DND-41 (cell line): ENCODE data around the gene ST3GAL6.

Source experiments
- ATAC-seq: fragments of 200-7000 bp; cut with Tn5 transposase; 3 replicates; pipeline ENCODE4 v1.9.1; 2021; ENCODE audit warnings: low read depth; ENCODE audit not compliant: insufficient read depth
- DNase-seq: peaks from one replicate; pipeline ENCODE4 v3.0.0-alpha.2; 2020
- H2AFZ ChIP-seq: 2 replicates; pipeline ENCODE4 v1.6.0; 2012; ENCODE audit warnings: low read depth, low read length
- H3K27ac ChIP-seq: 2 replicates; pipeline ENCODE4 v1.5.1; 2012; ENCODE audit warnings: low read length, inconsistent platforms
- H3K27me3 ChIP-seq: fragments of 200-600 bp; sonication (generic); 2 replicates; pipeline ENCODE4 v1.6.0; 2012; ENCODE audit warnings: low read length, mild to moderate bottlenecking, inconsistent platforms; ENCODE audit not compliant: insufficient read depth, poor library complexity
- H3K36me3 ChIP-seq: 2 replicates; pipeline ENCODE4 v1.5.1; 2012; ENCODE audit warnings: low read length, inconsistent platforms; ENCODE audit not compliant: insufficient read depth
- H3K4me1 ChIP-seq: 2 replicates; pipeline ENCODE4 v1.5.1; 2012; ENCODE audit warnings: mild to moderate bottlenecking, low read length; ENCODE audit not compliant: insufficient read depth
- H3K4me2 ChIP-seq: 2 replicates; pipeline ENCODE4 v1.6.0; 2012; ENCODE audit warnings: mild to moderate bottlenecking, moderate library complexity, low read length, inconsistent platforms; ENCODE audit not compliant: insufficient read depth
- H3K4me3 ChIP-seq, 2 experiments: fragments of 200-600 bp in 1 of 2; shearing (Covaris generic) in 1 of 2; 2 replicates each; pipeline ENCODE4 v1.5.1; 2012 to 2016; ENCODE audit warnings: inconsistent platforms in 2 of 2, low read length in 2 of 2, mild to moderate bottlenecking in 2 of 2, low read depth in 1 of 2, moderate library complexity in 1 of 2
- H3K79me2 ChIP-seq: 2 replicates; pipeline ENCODE4 v1.6.0; 2012; ENCODE audit warnings: low read length, inconsistent platforms; ENCODE audit not compliant: insufficient read depth
- H3K9ac ChIP-seq: 2 replicates; pipeline ENCODE4 v1.6.0; 2012; ENCODE audit warnings: low read depth, mild to moderate bottlenecking, inconsistent platforms, low read length, moderate library complexity
- H3K9me3 ChIP-seq: 2 replicates; pipeline ENCODE4 v1.5.1; 2012; ENCODE audit warnings: low read length, moderate library complexity, mild to moderate bottlenecking, inconsistent platforms; ENCODE audit not compliant: insufficient read depth, severe bottlenecking
- H4K20me1 ChIP-seq: 2 replicates; pipeline ENCODE4 v1.6.0; 2012; ENCODE audit warnings: low read length; ENCODE audit not compliant: insufficient read depth
- EZH2 ChIP-seq: IDR thresholded peaks from 3 replicates; pipeline ENCODE4 v1.6.1; 2012; ENCODE audit warnings: borderline replicate concordance, low read depth, mild to moderate bottlenecking, moderate library complexity, low read length, inconsistent platforms; ENCODE audit not compliant: severe bottlenecking
- TF ChIP-seq, protein P1 (sequence below): IDR thresholded peaks from 2 replicates; pipeline ENCODE4 v1.5.1; 2012; ENCODE audit warnings: borderline replicate concordance, low read length, moderate library complexity, mild to moderate bottlenecking; ENCODE audit not compliant: poor library complexity, severe bottlenecking; ENCODE audit errors: extremely low read depth

Gene ST3GAL6

GRCh38 chr3:98778852-98779413, 15.8 kb downstream of the ST3GAL6 start:
- no peaks in the 10 kb centered on the region for H4K20me1 ChIP-seq
- no peak overlapping the region for H3K9ac ChIP-seq
- DNase-seq (no peak), ATAC-seq (no peak)
- peaks cover 27% of the 10 kb centered on the region for H3K36me3 ChIP-seq
- H3K4me2 ChIP-seq: no peak overlapping the region
- no peaks in the 10 kb centered on the region for H3K27me3 ChIP-seq
- H3K4me1 ChIP-seq: no peaks in the 10 kb centered on the region
- H3K4me3 ChIP-seq: no peak overlapping the region
- TF ChIP-seq EZH2: no peak
- TF ChIP-seq, protein P1, sequence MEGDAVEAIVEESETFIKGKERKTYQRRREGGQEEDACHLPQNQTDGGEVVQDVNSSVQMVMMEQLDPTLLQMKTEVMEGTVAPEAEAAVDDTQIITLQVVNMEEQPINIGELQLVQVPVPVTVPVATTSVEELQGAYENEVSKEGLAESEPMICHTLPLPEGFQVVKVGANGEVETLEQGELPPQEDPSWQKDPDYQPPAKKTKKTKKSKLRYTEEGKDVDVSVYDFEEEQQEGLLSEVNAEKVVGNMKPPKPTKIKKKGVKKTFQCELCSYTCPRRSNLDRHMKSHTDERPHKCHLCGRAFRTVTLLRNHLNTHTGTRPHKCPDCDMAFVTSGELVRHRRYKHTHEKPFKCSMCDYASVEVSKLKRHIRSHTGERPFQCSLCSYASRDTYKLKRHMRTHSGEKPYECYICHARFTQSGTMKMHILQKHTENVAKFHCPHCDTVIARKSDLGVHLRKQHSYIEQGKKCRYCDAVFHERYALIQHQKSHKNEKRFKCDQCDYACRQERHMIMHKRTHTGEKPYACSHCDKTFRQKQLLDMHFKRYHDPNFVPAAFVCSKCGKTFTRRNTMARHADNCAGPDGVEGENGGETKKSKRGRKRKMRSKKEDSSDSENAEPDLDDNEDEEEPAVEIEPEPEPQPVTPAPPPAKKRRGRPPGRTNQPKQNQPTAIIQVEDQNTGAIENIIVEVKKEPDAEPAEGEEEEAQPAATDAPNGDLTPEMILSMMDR: no peak
- no peaks in the 10 kb centered on the region for H3K9me3 ChIP-seq
- H2AFZ ChIP-seq: no peak overlapping the region
- no peak overlapping the region for H3K27ac ChIP-seq
- no peaks in the 10 kb centered on the region for H3K79me2 ChIP-seq

- no peaks in the 10 kb centered on the region for H4K20me1 ChIP-seq
- H3K79me2 ChIP-seq: no peaks in the 10 kb centered on the region
- TF ChIP-seq, protein P1: no peak
- TF ChIP-seq EZH2: no peak
- no peak overlapping the region for H3K4me2 ChIP-seq
- no peak overlapping the region for H3K27ac ChIP-seq
- H3K9ac ChIP-seq: no peak overlapping the region
- H3K36me3 ChIP-seq: peaks cover 30% of the 10 kb centered on the region
- no peak for DNase-seq
- H3K27me3 ChIP-seq: no peaks in the 10 kb centered on the region
- no peak for ATAC-seq
- no peak overlapping the region for H3K4me3 ChIP-seq
- no peaks in the 10 kb centered on the region for H3K9me3 ChIP-seq
- H3K4me1 ChIP-seq: no peaks in the 10 kb centered on the region
- H2AFZ ChIP-seq: no peak overlapping the region
Observed at GRCh38 chr3:98779541-98780335, 16.6 kb downstream of the ST3GAL6 start.

DNA sequence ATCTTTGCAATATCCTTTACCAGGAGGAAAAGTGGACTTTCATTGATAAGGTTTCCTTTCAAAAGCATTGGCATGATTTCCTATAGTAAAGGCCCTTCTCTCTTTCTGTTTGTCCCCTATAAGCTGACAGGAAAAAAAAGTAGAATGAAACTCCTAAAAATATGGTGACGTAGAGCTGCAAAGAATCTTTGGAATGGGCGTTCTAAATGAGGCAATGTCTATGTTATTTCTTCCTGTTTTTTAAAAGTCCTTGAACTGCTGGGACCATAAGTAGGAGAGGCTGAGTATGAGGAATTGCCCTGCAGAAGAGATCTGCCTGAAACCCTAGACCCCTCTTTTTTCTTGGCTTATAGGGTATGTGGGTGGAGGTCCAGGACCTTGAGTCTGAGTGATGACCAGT, 17.2 kb downstream of the ST3GAL6 start:
- Histone ChIP-seq H3K4me1 (no peaks in the 10 kb centered on the region), H3K79me2 (no peaks in the 10 kb centered on the region)

More for the DNA sequence above, 17.2 kb downstream of the ST3GAL6 start:
- TF ChIP-seq EZH2: no peak
- TF ChIP-seq, protein P1: no peak
- no peak overlapping the region for H3K4me2 ChIP-seq
- H3K27me3 ChIP-seq: no peaks in the 10 kb centered on the region
- ATAC-seq: no peak
- no peak overlapping the region for H3K4me3 ChIP-seq
- no peaks in the 10 kb centered on the region for H3K9me3 ChIP-seq
- no peak overlapping the region for H3K27ac ChIP-seq
- H3K9ac ChIP-seq: no peak overlapping the region
- peaks cover 31% of the 10 kb centered on the region for H3K36me3 ChIP-seq
- H4K20me1 ChIP-seq: no peaks in the 10 kb centered on the region
- no peak overlapping the region for H2AFZ ChIP-seq
- DNase-seq: no peak
